Subcutaneous adipose tissue (tissue), 4 donors: ENCODE results near the gene CSNK2B. TPM values are rescaled to one million over a fixed set of nuclear protein-coding genes. Genes with fewer than 3 reads are reported as not detected.

Experiments used
- CTCF ChIP-seq: fragments of 450-650 bp; IDR thresholded peaks from one replicate; pipeline ENCODE4 v1.5.1; 2016; ENCODE audit warnings: low read depth, mild to moderate bottlenecking, control low read depth, antibody characterized with exemption, moderate library complexity
- total RNA-seq, 4 donors: library from RNA; depleted of rRNA; stranded (reverse); fragments of >200 nt; gene quantifications; one replicate each; pipeline ENCODE4 v1.1.0, GENCODE V29; 2016

CSNK2B gene
- total RNA-seq, 4 donors from 2014 or later, result 146 to 170 (median 165) TPM

- TF ChIP-seq CTCF, result no peak
Observed at GRCh38 chr6:31631681-31632278, 34.1 kb upstream of the CSNK2B start.

- TF ChIP-seq CTCF, result no peak
Observed at GRCh38 chr6:31632279-31632946, 33.5 kb upstream of the CSNK2B start.

- no peak for TF ChIP-seq CTCF
Observed at GRCh38 chr6:31633447-31633846, 32.4 kb upstream of the CSNK2B start.

- no peak for TF ChIP-seq CTCF
Observed at GRCh38 chr6:31634131-31634530, 31.7 kb upstream of the CSNK2B start.

- TF ChIP-seq CTCF, result no peak
Observed at GRCh38 chr6:31634969-31635575, 30.8 kb upstream of the CSNK2B start.

GRCh38 chr6:31636698-31637596 is 28.9 kb upstream of the CSNK2B start:
- no peak for TF ChIP-seq CTCF

GRCh38 chr6:31639043-31639442 is 26.8 kb upstream of the CSNK2B start:
- TF ChIP-seq CTCF, result no peak
